Middle frontal gyrus (tissue), 1 donor: Measurements from ENCODE around the gene VWA8.
"Not testable (repeated sequence)": the region's sequence is repeated elsewhere in the genome, so short reads cannot be mapped to it uniquely, and the experiment has no call there.

Source experiments
- DNase-seq: peaks from one replicate; pipeline ENCODE4 v3.0.0-alpha.2; 2015; ENCODE audit warnings: low spot score; ENCODE audit errors: extremely low spot score

The VWA8 gene

DNA sequence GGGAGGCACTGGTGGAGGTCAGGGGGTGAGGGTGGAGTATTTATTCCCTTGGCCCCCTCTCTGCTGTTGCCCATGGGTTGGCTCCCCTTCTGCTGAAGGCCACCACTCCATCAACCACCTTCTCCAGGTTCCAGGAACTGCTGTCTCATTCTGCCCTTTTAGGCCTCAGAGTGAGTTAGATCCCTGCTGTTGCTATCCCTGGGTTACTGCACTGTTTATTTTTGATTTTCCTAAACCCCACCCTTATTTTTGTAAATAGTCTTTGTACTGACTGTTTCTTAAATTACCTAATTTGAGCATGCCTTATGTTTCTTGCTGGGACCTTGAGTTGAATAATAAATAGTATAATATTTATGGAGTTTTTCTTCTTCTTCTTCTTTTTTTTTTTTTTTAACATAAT, 370.8 kb downstream of the VWA8 start:
- no peak for DNase-seq

DNA sequence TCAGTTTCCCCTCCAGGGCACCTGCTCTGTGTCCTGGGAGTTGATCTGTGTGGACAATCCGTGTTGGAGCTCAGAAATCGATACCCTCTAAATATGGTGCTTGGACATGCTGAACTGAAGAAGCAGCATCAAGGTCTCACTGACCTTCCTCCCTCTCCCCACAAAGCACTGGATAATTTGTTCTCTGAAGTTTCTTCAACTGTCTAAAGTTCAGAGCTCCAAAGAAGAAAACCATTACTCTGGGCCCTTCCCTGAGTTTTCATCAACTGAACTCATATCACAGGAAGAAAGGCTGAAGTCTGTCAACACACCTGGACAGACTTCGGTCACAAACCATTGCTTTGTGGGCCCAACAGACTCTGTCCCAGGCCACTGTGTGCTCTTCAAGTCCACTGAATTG, 371.5 kb downstream of the VWA8 start:
- DNase-seq: no peak

- DNase-seq: no peak
Observed at GRCh38 chr13:41588899-41589298, 372.0 kb downstream of the VWA8 start.

- no peak for DNase-seq
Observed at GRCh38 chr13:41588448-41588847, 372.5 kb downstream of the VWA8 start.

DNA sequence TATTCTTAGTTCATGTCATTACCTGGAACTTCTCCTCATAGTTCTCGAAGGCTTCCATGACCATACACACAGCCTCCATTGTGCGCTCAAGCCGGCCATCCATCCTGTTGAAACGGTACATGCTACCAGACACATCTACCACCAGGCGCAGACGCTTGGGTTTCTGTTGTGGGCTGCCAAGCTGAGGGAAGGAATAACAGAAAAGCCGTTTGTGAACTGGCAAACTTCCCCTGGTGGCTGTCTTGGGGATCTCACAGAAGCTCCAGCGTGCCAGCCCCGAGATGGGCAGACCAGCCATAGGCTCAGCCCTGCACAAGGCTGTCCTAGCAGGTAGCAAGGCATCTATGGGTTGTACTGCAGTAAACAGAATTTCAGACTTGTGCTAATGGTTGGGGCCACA, 373.4 kb downstream of the VWA8 start:
- no peak for DNase-seq

GRCh38 chr13:41586216-41586615, 374.7 kb downstream of the VWA8 start:
- no peak for DNase-seq

- no peak for DNase-seq
Observed at GRCh38 chr13:41582027-41582463, 378.9 kb downstream of the VWA8 start.

DNA sequence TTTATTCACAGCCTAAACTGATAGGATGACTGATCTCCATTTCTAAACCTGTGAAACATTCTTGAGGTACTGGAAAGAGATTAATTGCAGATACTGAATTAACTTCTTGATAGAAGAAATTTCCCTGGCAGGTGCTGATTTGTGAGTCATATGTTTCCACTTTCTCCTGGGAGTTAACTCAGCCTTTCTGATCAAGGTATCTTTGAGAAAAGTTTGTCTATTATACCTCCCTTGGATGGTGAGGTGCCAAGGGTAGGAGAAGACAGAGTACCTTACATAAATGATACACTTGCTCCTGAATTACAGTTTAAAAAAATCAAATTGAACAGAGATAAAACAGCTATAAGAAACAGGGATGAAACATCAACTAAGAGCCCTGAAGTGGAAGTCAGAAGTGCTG, 380.6 kb downstream of the VWA8 start:
- DNase-seq: no peak

- DNase-seq: no peak
Observed at GRCh38 chr13:41579881-41580280, 381.0 kb downstream of the VWA8 start.

- no peak for DNase-seq
Observed at GRCh38 chr13:41579168-41579567, 381.7 kb downstream of the VWA8 start.

GRCh38 chr13:41578371-41578770, 382.5 kb downstream of the VWA8 start:
- no peak for DNase-seq

DNA sequence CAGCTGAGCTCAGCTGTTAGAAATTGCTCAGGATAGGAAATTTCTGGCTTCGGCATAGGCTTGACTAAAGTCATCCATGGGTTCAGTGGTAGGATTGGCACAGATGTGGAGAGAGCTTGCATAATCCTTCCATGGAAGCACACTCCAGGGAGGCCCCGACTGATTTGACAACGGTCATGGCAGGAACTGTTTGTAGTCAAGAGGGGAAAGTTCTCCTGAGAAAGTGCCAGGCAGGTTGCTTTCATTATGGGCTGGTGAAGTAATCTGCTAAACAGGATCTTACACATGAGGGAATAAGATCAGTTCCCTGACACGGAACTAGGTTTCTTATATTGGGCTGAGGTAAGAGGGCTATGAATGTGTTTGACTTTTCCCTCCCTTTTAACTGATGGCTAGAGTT, 383.5 kb downstream of the VWA8 start:
- DNase-seq: no peak

DNA sequence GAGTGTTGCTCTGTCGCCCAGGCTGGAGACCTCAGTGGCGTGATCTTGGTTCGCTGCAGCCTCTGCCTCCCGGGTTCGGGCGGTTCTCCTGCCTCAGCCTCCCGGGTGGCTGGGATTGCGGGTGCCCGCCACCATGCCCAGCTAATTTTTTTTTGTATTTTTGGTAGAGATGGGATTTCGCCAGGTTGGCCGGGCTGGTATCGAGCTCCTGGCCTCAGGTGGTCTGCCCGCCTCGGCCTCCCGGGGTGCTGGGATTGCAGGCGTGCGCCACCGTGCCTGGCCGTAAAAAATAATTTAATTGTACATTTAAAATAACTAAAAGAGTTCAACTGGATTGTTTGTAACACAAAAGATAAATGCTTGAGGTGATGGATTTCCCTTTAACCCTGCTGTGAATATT, 387.3 kb downstream of the VWA8 start:
- DNase-seq: not testable (repeated sequence)

- not testable (repeated sequence) for DNase-seq
Observed at GRCh38 chr13:41571817-41572340, 389.0 kb downstream of the VWA8 start.

DNA sequence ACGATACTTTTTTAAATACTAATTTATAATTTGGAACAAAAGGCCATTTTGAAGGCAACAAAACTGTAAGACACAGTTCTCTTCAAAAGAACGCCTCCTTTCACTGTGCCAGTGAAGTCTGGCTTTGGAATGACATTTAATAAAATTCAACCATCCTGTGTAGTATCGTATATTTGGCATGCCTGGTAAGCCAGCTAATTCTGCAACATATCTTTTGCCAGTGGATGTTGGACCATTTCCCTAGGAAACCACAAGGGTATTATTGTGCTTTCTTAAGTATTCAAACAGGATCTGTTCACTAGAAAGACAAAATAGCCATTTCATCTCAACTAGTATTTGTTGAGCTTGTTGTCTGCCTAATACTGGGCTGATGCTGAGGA, 391.9 kb downstream of the VWA8 start:
- DNase-seq: no peak

GRCh38 chr13:41568143-41568971, 392.6 kb downstream of the VWA8 start:
- no peak for DNase-seq

DNA sequence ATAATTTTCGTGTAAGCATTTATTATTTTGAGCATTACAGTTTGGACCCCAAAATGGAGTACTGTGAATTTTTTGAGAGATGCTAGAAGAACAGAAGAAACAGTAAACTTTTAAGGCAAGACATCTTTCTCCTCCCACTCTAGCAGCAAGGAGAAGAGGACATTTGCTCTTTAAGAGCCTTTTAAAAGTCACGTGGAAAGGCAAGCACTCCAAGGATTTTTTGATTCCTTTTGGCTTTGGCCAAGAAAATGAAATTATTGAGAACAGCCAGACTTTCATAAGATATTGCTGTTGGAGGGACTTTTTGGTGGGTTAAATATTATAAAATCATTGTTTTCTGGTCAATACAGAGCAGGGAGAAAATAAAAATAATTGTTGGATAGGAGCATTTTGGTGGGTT, 393.5 kb downstream of the VWA8 start:
- DNase-seq: no peak

GRCh38 chr13:41565846-41566245, 395.1 kb downstream of the VWA8 start:
- no peak for DNase-seq

- DNase-seq: no peak
Observed at GRCh38 chr13:41565216-41565615, 395.7 kb downstream of the VWA8 start.

- DNase-seq: no peak
Observed at GRCh38 chr13:41563984-41564365, 396.9 kb downstream of the VWA8 start.

- no peak for DNase-seq
Observed at GRCh38 chr13:41563341-41563983, 397.4 kb downstream of the VWA8 start.

GRCh38 chr13:41562541-41563178, 398.2 kb downstream of the VWA8 start:
- no peak for DNase-seq
